Activated CD4-positive, alpha-beta T cell treated with anti-CD3 and anti-CD28 coated beads, Interleukin-10, Interleukin-2, amounts not matched to agents 100 ng/mL and 50 ng/mL, durations not matched to agents 16 hours and 8 hours (primary cell): ENCODE results near the gene TMEM181.
A peak's percentile ranks its signal among the peaks of the same experiment; 100 is the strongest.
"Not testable (repeated sequence)": the region's sequence is repeated elsewhere in the genome, so short reads cannot be mapped to it uniquely, and the experiment has no call there.

ENCODE experiments used
- DNase-seq: peaks from one replicate; pipeline ENCODE4 v3.0.0-alpha.2; 2020

TMEM181 gene

GRCh38 chr6:158624684-158625682 lies 65.1 kb downstream of the TMEM181 start:
- DNase-seq, result no peak

- no peak for DNase-seq
Observed at GRCh38 chr6:158625881-158626305, 66.0 kb downstream of the TMEM181 start.

GRCh38 chr6:158626360-158627167 lies 66.7 kb downstream of the TMEM181 start:
- DNase-seq, result no peak

DNA sequence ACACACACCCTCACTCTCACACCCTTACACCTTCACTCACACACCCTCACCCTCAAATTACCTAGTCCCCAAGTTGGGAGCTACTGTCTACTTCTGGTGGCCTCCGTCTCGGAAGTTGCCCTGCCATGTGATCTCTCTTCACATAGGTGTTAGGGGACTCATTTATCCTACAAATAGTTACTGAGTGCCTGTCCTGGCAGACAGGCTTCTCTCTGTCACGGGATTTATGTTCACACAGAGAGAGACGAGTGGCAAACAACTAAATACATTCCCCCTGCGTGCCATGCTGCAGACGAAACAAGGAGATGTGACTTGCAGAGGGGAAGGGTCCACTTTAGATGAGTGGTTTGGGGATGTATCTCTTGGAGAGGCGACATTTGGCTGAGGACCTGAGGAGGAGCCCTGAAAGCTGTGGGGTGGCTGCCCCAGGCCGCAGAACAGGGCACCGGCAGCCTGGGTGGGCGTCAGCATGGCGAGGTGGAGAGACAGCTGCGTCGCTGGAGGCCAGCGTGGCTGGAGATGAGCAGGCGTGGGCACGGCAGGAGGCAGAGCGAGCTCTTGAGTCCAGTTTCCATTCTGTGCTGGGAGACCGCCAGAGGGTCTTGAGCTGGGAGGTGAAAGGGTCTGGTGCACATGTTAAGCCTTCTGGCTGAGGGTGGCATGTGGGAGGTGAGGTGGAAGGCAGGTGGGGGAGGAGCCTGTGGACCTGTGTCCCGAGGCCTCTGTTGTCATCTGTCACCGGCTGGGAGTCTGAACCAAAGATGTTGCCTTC lies 67.5 kb downstream of the TMEM181 start:
- no peak for DNase-seq

GRCh38 chr6:158627940-158628211 lies 68.0 kb downstream of the TMEM181 start:
- no peak for DNase-seq

DNA sequence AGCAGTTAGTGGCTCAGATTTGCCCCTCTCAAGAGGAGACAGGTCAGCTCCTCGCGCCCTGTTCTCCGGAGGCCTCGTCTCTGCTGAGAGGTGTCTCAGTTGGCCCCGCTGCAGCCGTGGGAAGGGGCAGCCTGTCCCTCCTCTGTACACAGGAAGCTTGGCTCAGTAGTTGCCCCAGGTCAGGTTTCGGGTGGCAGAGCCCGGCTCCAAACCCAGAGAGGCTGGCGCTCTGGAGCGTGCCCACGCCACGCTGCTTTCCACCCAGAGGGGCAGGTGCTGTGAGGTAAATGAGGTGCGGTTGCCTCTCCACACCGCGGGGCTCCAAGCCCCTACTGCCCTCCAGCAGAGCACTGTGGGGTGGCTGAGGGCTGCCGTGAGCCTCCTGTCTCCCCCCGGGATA lies 68.7 kb downstream of the TMEM181 start:
- no peak for DNase-seq

DNA sequence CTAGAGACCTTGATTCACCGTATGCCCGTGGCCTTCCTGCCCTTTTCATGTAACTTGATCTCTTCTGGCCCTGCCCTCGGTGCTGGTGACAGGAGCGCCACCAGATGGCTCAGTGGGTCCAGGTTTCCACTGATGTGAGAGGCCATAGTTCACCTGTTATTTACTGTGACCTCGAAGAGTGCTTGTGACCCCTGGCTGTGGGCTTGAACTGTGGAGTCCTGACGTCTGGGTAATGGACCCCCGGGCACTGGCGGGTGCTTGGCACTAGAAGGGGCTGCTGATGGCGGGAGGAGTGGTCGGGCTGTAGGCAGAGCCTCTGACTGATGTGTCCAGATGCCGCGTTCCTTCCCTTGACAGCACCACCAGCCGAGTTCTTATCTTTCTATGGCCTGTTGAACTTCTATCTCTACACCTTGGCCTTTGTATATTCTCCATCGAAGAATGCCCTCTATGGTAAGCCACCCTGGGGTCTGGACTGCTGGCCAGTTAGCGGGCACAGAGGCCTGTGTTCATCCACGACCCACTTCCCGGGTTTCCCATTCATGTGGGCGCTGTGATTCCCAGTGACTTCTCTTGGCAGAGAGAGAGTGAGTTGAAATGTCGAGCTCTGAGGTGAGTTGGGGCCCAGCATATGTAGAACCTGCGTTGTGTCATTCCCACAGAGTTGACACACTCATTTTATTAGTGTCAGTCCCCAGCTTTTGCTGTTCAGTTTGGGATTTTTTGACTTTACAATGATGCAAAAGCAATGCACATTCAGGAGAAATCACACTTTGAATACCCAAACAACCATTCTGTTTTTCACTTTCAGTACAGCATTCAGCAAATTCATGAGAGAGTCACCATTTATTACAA lies 69.7 kb downstream of the TMEM181 start:
- DNase-seq, result peak; percentile 23

GRCh38 chr6:158630938-158631616 lies 71.2 kb downstream of the TMEM181 start:
- no peak for DNase-seq

- no peak for DNase-seq
Observed at GRCh38 chr6:158631678-158632537, 72.0 kb downstream of the TMEM181 start.

GRCh38 chr6:158632538-158633119 lies 72.7 kb downstream of the TMEM181 start:
- not testable (repeated sequence) for DNase-seq

DNA sequence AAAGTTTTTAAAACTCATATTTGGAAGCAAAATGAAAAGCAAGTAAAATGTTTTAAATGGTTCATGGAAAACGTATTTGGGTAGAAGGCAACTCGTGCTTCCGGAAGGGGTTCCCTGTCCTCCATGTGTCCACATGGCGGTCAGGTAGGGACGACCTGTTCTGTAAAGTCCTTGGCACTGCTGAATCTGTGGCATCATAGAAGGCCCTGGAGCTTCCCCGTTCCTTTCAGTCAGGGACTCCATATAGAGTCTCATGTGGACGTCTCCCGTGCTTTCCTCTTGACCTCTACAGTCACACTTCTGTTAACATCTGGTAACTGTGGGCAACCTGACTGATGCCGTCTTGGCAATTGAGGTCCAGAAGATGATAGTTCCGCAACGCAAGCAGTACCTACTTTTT lies 73.2 kb downstream of the TMEM181 start:
- DNase-seq, result no peak

DNA sequence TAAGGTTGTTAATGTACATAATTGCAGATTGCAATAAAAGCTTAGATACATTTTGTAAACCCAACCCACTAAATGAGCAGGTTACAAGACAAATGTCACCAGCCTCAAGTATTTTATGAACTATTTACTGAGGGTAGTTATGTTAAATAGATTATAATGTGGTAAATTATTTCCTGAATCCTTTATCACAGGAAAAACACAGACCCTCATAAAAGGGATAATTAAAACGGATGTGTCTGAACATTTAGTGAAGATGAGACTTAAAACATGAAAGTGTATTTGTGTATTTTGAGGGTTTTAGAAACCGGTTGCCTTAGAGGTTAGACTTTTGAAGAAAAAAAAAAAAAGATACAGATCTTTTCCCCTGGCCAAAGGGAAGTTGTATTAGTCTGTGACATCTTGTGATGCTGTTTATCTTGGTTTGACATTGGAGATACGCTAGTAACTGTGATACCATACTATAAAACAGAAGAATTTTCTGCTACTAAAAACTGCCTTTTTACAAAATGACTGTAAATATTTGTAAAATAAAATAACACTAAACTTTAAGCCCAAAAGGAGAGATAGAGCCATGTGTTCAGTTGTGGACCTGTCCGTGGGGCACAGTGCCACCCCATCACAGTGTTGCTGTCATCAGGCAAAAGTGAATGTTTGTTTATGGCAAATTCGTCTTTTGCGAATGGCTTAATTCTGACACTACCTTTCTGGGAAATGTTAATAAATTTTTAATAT lies 75.0 kb downstream of the TMEM181 start:
- DNase-seq, result no peak

GRCh38 chr6:158635427-158636073 lies 75.7 kb downstream of the TMEM181 start:
- DNase-seq, result no peak

DNA sequence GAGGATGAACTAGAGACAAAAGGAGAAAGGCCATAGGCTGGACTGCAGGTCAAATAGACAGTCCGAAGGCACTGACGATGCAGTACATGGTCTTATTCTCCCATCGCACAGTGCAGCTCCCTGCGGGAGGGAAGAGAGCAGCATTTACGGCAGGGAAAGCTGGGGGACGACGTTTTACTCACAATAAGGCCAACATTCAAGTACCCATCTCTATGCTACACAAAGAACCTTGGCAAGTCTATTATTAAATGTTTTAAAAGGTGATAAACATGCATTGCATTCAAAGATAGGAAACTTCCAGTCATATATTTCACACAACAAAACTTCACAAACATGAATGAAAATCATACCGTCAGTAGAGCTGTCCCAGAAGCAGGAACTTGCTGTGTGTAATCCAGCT lies 76.9 kb downstream of the TMEM181 start:
- no peak for DNase-seq

DNA sequence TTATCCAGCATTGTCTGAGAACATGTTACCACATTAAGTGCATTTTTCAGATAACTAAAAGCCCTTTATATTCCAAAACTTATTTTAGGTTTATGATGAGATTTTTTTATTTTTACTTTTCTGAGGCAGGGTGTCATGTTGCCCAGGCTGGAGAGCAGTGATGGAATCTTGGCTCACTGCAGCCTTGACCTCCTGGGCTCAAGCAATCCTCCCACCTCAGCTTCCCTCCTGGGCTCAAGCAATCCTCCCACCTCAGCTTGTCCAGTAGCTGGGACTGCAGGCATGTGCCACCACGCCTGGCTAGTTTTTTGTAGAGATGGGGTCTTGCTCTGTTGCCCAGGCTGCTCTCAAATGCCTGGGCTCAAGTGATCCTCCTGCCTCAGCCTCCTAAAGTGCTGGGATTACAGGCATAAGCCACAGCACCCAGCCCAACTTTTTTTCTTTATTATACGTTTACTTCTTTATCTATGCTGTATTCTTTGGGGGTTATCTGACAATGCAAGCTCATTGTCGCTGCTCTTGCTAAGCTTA lies 78.5 kb downstream of the TMEM181 start:
- DNase-seq, result no peak

DNA sequence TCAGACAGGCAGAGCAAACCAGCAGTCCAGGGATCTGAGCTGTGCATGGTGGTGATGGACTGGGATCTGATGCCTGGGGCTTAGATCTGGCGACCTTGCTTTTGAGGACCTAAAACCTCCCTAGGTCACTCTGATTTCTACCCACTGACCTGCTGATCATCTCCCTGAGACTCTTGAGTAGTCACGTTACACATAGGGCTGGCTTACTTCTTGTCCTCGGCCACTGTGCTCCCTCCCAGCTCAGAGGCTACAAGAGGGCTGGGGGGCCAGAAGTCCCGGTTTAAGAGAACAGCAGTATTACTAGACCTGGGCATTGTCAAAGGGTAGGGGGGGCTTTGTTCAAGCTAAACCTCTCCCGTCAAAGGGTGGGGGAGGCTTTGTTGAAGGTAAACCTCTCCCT lies 79.2 kb downstream of the TMEM181 start:
- DNase-seq, result no peak

- DNase-seq, result peak; percentile 38
Observed at GRCh38 chr6:158640519-158640918, 80.6 kb downstream of the TMEM181 start.

- no peak for DNase-seq
Observed at GRCh38 chr6:158642097-158642601, 82.3 kb downstream of the TMEM181 start.
